K562 (cell line): ENCODE results near the gene ANKRD13D. TPM values are rescaled to one million over a fixed set of nuclear protein-coding genes. Genes with fewer than 3 reads are reported as not detected.

Experiments used
- ARID2 ChIP-seq: fragments of 450-650 bp; IDR thresholded peaks from 2 replicates; pipeline ENCODE4 v1.6.1; 2017; ENCODE audit warnings: antibody characterized with exemption, mild to moderate bottlenecking
- CBFB ChIP-seq: sonication (generic); formaldehyde crosslinking; IDR thresholded peaks from 2 replicates; pipeline ENCODE4 v1.4.0; 2020; ENCODE audit warnings: mild to moderate bottlenecking, missing genetic modification reagents
- CCAR2 ChIP-seq: fragments of 200-400 bp; formaldehyde crosslinking; IDR thresholded peaks from 2 replicates; pipeline ENCODE4 v1.6.1; 2017; ENCODE audit warnings: mild to moderate bottlenecking, low read depth, low read length
- CTCF ChIP-seq, 3 experiments: IDR thresholded peaks in 2 of 3; conservative IDR thresholded peaks in 1 of 3; 2 replicates each; pipeline ENCODE4 v1.5.1; 2011 to 2012; ENCODE audit warnings: low read length in 3 of 3, mild to moderate bottlenecking in 3 of 3, control low read depth in 2 of 3, improper control_type of control experiment in 1 of 3, inconsistent platforms in 1 of 3, low read depth in 1 of 3, mixed read lengths in 1 of 3, moderate library complexity in 1 of 3; ENCODE audit not compliant: insufficient read depth in 2 of 3
- DDX20 ChIP-seq: fragments of 450-650 bp; IDR thresholded peaks from 2 replicates; pipeline ENCODE4 v1.6.1; 2016; ENCODE audit warnings: missing genetic modification characterization, low read depth, mild to moderate bottlenecking, missing compliant biosample characterization, moderate library complexity
- E2F3 ChIP-seq: fragments of 250-450 bp; sonication (Bioruptor Pico); IDR thresholded peaks from 2 replicates; pipeline ENCODE4 v1.4.0; 2020; ENCODE audit warnings: mild to moderate bottlenecking
- ESRRB ChIP-seq: fragments of 250-450 bp; sonication (Bioruptor Pico); IDR thresholded peaks from 2 replicates; pipeline ENCODE4 v1.5.0; 2020; ENCODE audit warnings: mild to moderate bottlenecking, moderate library complexity, borderline replicate concordance
- FOXA3 ChIP-seq, 2 experiments: fragments of 450-650 bp in 1 of 2; sonication (generic) in 1 of 2; formaldehyde crosslinking; IDR thresholded peaks in 1 of 2; conservative IDR thresholded peaks in 1 of 2; 2 replicates each; pipeline versions ENCODE4 v1.4.0 to v1.8.0; 2020 to 2022; ENCODE audit warnings: mild to moderate bottlenecking in 2 of 2, missing genetic modification reagents in 1 of 2
- HMG20B ChIP-seq: fragments of 250-450 bp; sonication (Bioruptor Pico); IDR thresholded peaks from 2 replicates; pipeline ENCODE4 v1.5.0; 2021; ENCODE audit warnings: mild to moderate bottlenecking
- JUNB ChIP-seq: fragments of 450-650 bp; formaldehyde crosslinking; conservative IDR thresholded peaks from 2 replicates; pipeline ENCODE4 v1.4.0; 2020; ENCODE audit warnings: mild to moderate bottlenecking
- KAT8 ChIP-seq: fragments of 450-650 bp; IDR thresholded peaks from 2 replicates; pipeline ENCODE4 v1.6.1; 2016; ENCODE audit warnings: low read depth, mild to moderate bottlenecking
- MBD2 ChIP-seq: sonication (generic); IDR thresholded peaks from 2 replicates; pipeline ENCODE4 v1.6.1; 2016; ENCODE audit warnings: low read depth, borderline replicate concordance
- NFE2 ChIP-seq: IDR thresholded peaks from 2 replicates; pipeline ENCODE4 v1.6.1; 2014; ENCODE audit warnings: antibody characterized with exemption, low read depth
- NUFIP1 ChIP-seq: fragments of 450-650 bp; IDR thresholded peaks from 2 replicates; pipeline ENCODE4 v1.6.1; 2018; ENCODE audit not compliant: partially characterized antibody
- POLR2G ChIP-seq: fragments of 200-400 bp; formaldehyde crosslinking; IDR thresholded peaks from 2 replicates; pipeline ENCODE4 v1.6.1; 2017; ENCODE audit warnings: low read depth, mild to moderate bottlenecking, antibody characterized with exemption, low read length, moderate library complexity
- POU5F1 ChIP-seq: fragments of 150-350 bp; IDR thresholded peaks from 2 replicates; pipeline ENCODE4 v1.6.1; 2014; ENCODE audit warnings: borderline replicate concordance, low read length, low read depth, mild to moderate bottlenecking; ENCODE audit not compliant: partially characterized antibody
- PRMT5 ChIP-seq: sonication (generic); formaldehyde crosslinking; IDR thresholded peaks from 2 replicates; pipeline ENCODE4 v1.5.0; 2020; ENCODE audit warnings: missing genetic modification reagents
- SMAD3 ChIP-seq: fragments of 450-650 bp; formaldehyde crosslinking; conservative IDR thresholded peaks from 2 replicates; pipeline ENCODE4 v1.4.0; 2020; ENCODE audit warnings: mild to moderate bottlenecking
- TFAP4 ChIP-seq: sonication (generic); formaldehyde crosslinking; IDR thresholded peaks from 2 replicates; pipeline ENCODE4 v1.8.0; 2022; ENCODE audit warnings: missing genetic modification reagents, mild to moderate bottlenecking, moderate library complexity, borderline replicate concordance
- XRCC3 ChIP-seq: fragments of 450-650 bp; IDR thresholded peaks from 2 replicates; pipeline ENCODE4 v1.6.1; 2017; ENCODE audit warnings: mild to moderate bottlenecking, moderate library complexity
- YY1 ChIP-seq, 3 experiments: IDR thresholded peaks; 2 replicates each; pipeline ENCODE4 v1.6.1; 2011; ENCODE audit warnings: low read length in 2 of 3, mild to moderate bottlenecking in 2 of 3, moderate library complexity in 2 of 3, borderline replicate concordance in 1 of 3, control low read depth in 1 of 3, low read depth in 1 of 3; ENCODE audit not compliant: insufficient read depth in 3 of 3, insufficient replicate concordance in 2 of 3, control insufficient read depth in 1 of 3, insufficient read length in 1 of 3; ENCODE audit errors: extremely low read depth in 1 of 3
- ZKSCAN1 ChIP-seq: fragments of 150-350 bp; IDR thresholded peaks from 2 replicates; pipeline ENCODE4 v1.6.1; 2016; ENCODE audit warnings: low read depth, low read length
- ZNF146 ChIP-seq: IDR thresholded peaks from one replicate; pipeline ENCODE4 v1.6.1; 2018; ENCODE audit warnings: missing compliant biosample characterization; ENCODE audit not compliant: unreplicated experiment
- ZNF436 ChIP-seq: fragments of 250-450, 450-650 bp; sonication (Bioruptor Pico); formaldehyde crosslinking; IDR thresholded peaks from 2 replicates; pipeline ENCODE4 v1.7.0; 2020; ENCODE audit warnings: mild to moderate bottlenecking
- ZNF511 ChIP-seq: sonication (generic); formaldehyde crosslinking; IDR thresholded peaks from 2 replicates; pipeline ENCODE4 v1.8.0; 2022; ENCODE audit warnings: mild to moderate bottlenecking, missing genetic modification reagents
- ZNF589 ChIP-seq: fragments of 200-800 bp; sonication (Bioruptor generic); IDR thresholded peaks from 2 replicates; pipeline ENCODE4 v1.6.1; 2016; ENCODE audit warnings: low read depth, missing genetic modification characterization, missing compliant biosample characterization
- polyA plus RNA-seq, 8 experiments: library from polyadenylated mRNA; depleted of rRNA in 4 of 8; stranded (reverse) in 5 of 8; unstranded in 3 of 8; fragments of >200 nt; fragmentation: Nextera tagmentation in 2 of 8; fragmentation: Illumina TruSeq in 1 of 8; extraction: Ambion mirVana in 2 of 8; extraction: Trizol in 1 of 8; gene quantifications; 2 replicates each; pipeline versions ENCODE4 v1.2.1 to v1.2.3, GENCODE V29; 2011 to 2014; ENCODE audit warnings: inconsistent platforms in 1 of 8, missing spikeins in 1 of 8
- total RNA-seq, 7 experiments: library from RNA; depleted of rRNA in 6 of 7; stranded (reverse); fragments of >200 nt in 6 of 7; fragmentation: Illumina TruSeq in 2 of 7; extraction: Trizol in 2 of 7; gene quantifications; 2 replicates each; pipeline versions ENCODE4 v1.2.1 to v1.2.3, GENCODE V29; 2011 to 2021; ENCODE audit warnings: low replicate concordance in 1 of 7

ANKRD13D gene
- total and polyA plus RNA-seq, 9 of the 15 experiments (the other 6 are each of a cell fraction or from before 2014, with no cell fraction given), result 0.94 to 40.9 (median 22.4) TPM

GRCh38 chr11:67351275-67352005 is 62.3 kb downstream of the ANKRD13D start (continued):
- TF ChIP-seq HMG20B (CRISPR knock-in tag), result no peak
- no peak for TF ChIP-seq FOXA3 (CRISPR knock-in tag; conservative IDR thresholded peaks at IDR 0.05 in 1 of 2, IDR thresholded peaks at IDR 0.05 in 1 of 2)
- 0 out of 2 replicates have a peak, but pooled peaks have one; percentile 35 for TF ChIP-seq JUNB (CRISPR knock-in tag)
- 0 out of 2 replicates have a peak, but pooled peaks have one; percentile 39 for TF ChIP-seq TFAP4
- no peak for TF ChIP-seq POU5F1
- TF ChIP-seq ZNF146 (CRISPR knock-in tag), result no peak
- no peak for TF ChIP-seq POLR2G
- peak in 1 of 3 experiments; percentile 47 for TF ChIP-seq YY1 (IDR thresholded peaks at IDR 0.05; ENCODE audit: borderline replicate concordance in 1 of 3, control insufficient read depth in 1 of 3, extremely low read depth in 1 of 3, insufficient read depth in 3 of 3, insufficient read length in 1 of 3, insufficient replicate concordance in 2 of 3, low read depth in 1 of 3, low read length in 2 of 3)
- TF ChIP-seq NUFIP1, result no peak
- no peak for TF ChIP-seq E2F3 (CRISPR knock-in tag)
- peak; percentile 49; the same call in 1 of the 2 replicates for TF ChIP-seq NFE2
- no peak for TF ChIP-seq CCAR2
- TF ChIP-seq ZNF511, result no peak
- TF ChIP-seq MBD2, result no peak
- no peak for TF ChIP-seq CBFB
- TF ChIP-seq ZNF589 (CRISPR knock-in tag), result no peak
- no peak for TF ChIP-seq PRMT5 (CRISPR knock-in tag)
- no peak for TF ChIP-seq KAT8
- TF ChIP-seq ZKSCAN1, result no peak
- TF ChIP-seq ARID2, result no peak
- no peak for TF ChIP-seq ZNF436 (CRISPR knock-in tag)
- no peak for TF ChIP-seq XRCC3
- TF ChIP-seq SMAD3, result no peak
- TF ChIP-seq DDX20 (tag), result no peak
- TF ChIP-seq ESRRB (CRISPR knock-in tag), result no peak
- TF ChIP-seq CTCF (IDR thresholded peaks at IDR 0.05 in 2 of 3, conservative IDR thresholded peaks at IDR 0.05 in 1 of 3; ENCODE audit: insufficient read depth in 2 of 3, low read depth in 1 of 3, low read length in 3 of 3), result peak; percentile 86 to 91 (median 87)
